ENCODE measurements around the gene SYT7. TPM values are rescaled to one million over a fixed set of nuclear protein-coding genes. Genes with fewer than 3 reads are reported as not detected.

SYT7 gene
- total and polyA plus RNA-seq, 10 of the 15 experiments (the other 5 are each of a cell fraction or from before 2014, with no cell fraction given), result not detected

GRCh38 chr11:61528114-61528513, 52.8 kb downstream of the SYT7 start:
- H3K79me2 ChIP-seq (ENCODE audit: control insufficient read depth, insufficient read depth, low read length), result no peaks in the 10 kb centered on the region
- H4K20me1 ChIP-seq (ENCODE audit: control insufficient read depth, insufficient read depth), result no peaks in the 10 kb centered on the region
- H3K4me3 ChIP-seq, result no peak overlapping the region
- POLR2A ChIA-PET, result no interaction called here
- intact Hi-C loops (cut with micrococcal nuclease; ENCODE audit: unreplicated experiment), result no loop called here
- no TSS peak for BruUV-seq (replicated peaks)
- H3K36me3 ChIP-seq (ENCODE audit: control insufficient read depth in 2 of 2, insufficient read depth in 2 of 2, low read length in 1 of 2), result no peaks in the 10 kb centered on the region
- in situ Hi-C loops (cut with MboI), result no loop called here
- SMC1A ChIA-PET (ENCODE audit: uncharacterized antibody, unreplicated experiment), result no interaction called here
- 37% methylated on average over 8 of the region's 14 CpGs for WGBS (ENCODE audit: insufficient coverage, insufficient replicate concordance, low lambda C conversion rate, missing lambda C conversion rate)
- no peak for DNase-seq (ENCODE audit: low read depth, low spot score)
- no peak overlapping the region for H2AFZ ChIP-seq (ENCODE audit: control insufficient read depth, low read depth, low read length)
- CTCF ChIA-PET, result no interaction called here
- H3K4me1 ChIP-seq (ENCODE audit: control insufficient read depth, insufficient read depth, low read length), result no peaks in the 10 kb centered on the region
- no peak overlapping the region for H3K27ac ChIP-seq (ENCODE audit: control insufficient read depth, insufficient read depth)
- peaks cover 0 to 7% of the 10 kb centered on the region in 2 experiments; a peak in 2 of 4 replicates for H3K27me3 ChIP-seq (replicated peaks in 1 of 2; ENCODE audit: control insufficient read depth in 2 of 2, insufficient read depth in 2 of 2, low read length in 1 of 2)
- no peak overlapping the region for H3K9ac ChIP-seq (ENCODE audit: control insufficient read depth, insufficient read depth, low read length)
- no peak for ATAC-seq
- H3K4me2 ChIP-seq (ENCODE audit: control insufficient read depth, insufficient read depth), result no peak overlapping the region
- no peak for TF ChIP-seq STAT3 (IDR thresholded peaks at IDR 0.05; ENCODE audit: low read depth, low read length)
- FAIRE-seq, result no peak
- no peaks in the 10 kb centered on the region for H3K9me3 ChIP-seq (replicated peaks; ENCODE audit: control insufficient read depth, insufficient read depth, low read length)
- RAD21 ChIA-PET (ENCODE audit: unreplicated experiment), result no interaction called here

- Histone ChIP-seq H3K4me2 (ENCODE audit: control insufficient read depth, insufficient read depth) (no peak overlapping the region), H3K9ac (ENCODE audit: control insufficient read depth, insufficient read depth, low read length) (no peak overlapping the region), H3K79me2 (ENCODE audit: control insufficient read depth, insufficient read depth, low read length) (no peaks in the 10 kb centered on the region), H3K27me3 (replicated peaks in 1 of 2; ENCODE audit: control insufficient read depth in 2 of 2, insufficient read depth in 2 of 2, low read length in 1 of 2) (peaks cover 0 to 7% of the 10 kb centered on the region in 2 experiments; a peak in 2 of 4 replicates), H4K20me1 (ENCODE audit: control insufficient read depth, insufficient read depth) (no peaks in the 10 kb centered on the region), H3K36me3 (ENCODE audit: control insufficient read depth in 2 of 2, insufficient read depth in 2 of 2, low read length in 1 of 2) (no peaks in the 10 kb centered on the region), H3K27ac (ENCODE audit: control insufficient read depth, insufficient read depth) (no peak overlapping the region), H3K4me3 (no peak overlapping the region), H2AFZ (ENCODE audit: control insufficient read depth, low read depth, low read length) (no peak overlapping the region), H3K4me1 (ENCODE audit: control insufficient read depth, insufficient read depth, low read length) (no peaks in the 10 kb centered on the region), H3K9me3 (replicated peaks; ENCODE audit: control insufficient read depth, insufficient read depth, low read length) (no peaks in the 10 kb centered on the region)
- ATAC-seq, result no peak
- ChIA-PET POLR2A (interaction anchor here (0.5 to 0.6 kb wide), 2 partner anchors 68 to 730 kb away, joined by 3 read pairs; no protein-coding TSS in a partner anchor), SMC1A (ENCODE audit: uncharacterized antibody, unreplicated experiment) (interaction anchor here (1.2 kb wide), 2 partner anchors 10 to 87 kb away, joined by 3 to 6 read pairs; no protein-coding TSS in a partner anchor), CTCF (interaction anchor here (1.2 to 2.4 kb wide), 2 partner anchors 9 to 10 kb away, joined by 4 to 19 read pairs; no protein-coding TSS in a partner anchor), RAD21 (ENCODE audit: unreplicated experiment) (interaction anchor here (0.7 kb wide), 1 partner anchor 78 kb away, joined by 3 read pairs; no protein-coding TSS in a partner anchor)
- in situ Hi-C loops (cut with MboI), result no loop called here
- no TSS peak for BruUV-seq (replicated peaks)
- DNase-seq (ENCODE audit: low read depth, low spot score), result no peak
- WGBS (ENCODE audit: insufficient coverage, insufficient replicate concordance, low lambda C conversion rate, missing lambda C conversion rate), result 33% methylated on average over 20 of the region's 20 CpGs
- no peak for FAIRE-seq
- intact Hi-C loops (cut with micrococcal nuclease; ENCODE audit: unreplicated experiment), result no loop called here
- TF ChIP-seq RAD21 (IDR thresholded peaks at IDR 0.05; ENCODE audit: insufficient read depth, low read depth, low read length), result no peak
- TF ChIP-seq NBN (IDR thresholded peaks at IDR 0.05), result no peak
- no peak for TF ChIP-seq HDAC6 (IDR thresholded peaks at IDR 0.05; ENCODE audit: unreplicated experiment)
- TF ChIP-seq NFYB (IDR thresholded peaks at IDR 0.05; ENCODE audit: insufficient read depth, low read depth, low read length), result no peak
- no peak for TF ChIP-seq TAF1 (IDR thresholded peaks at IDR 0.05; ENCODE audit: borderline replicate concordance, low read depth, low read length)
- no peak for TF ChIP-seq SMAD1 (IDR thresholded peaks at IDR 0.05; ENCODE audit: low read depth, partially characterized antibody)
- TF ChIP-seq E4F1 (IDR thresholded peaks at IDR 0.05; ENCODE audit: borderline replicate concordance, partially characterized antibody), result no peak
- no peak for TF ChIP-seq PRDM15 (CRISPR knock-in tag; IDR thresholded peaks at IDR 0.05)
These were observed 53.7 kb downstream of the SYT7 start for GRCh38 chr11:61526956-61527731.

Measured in GM12878 (cell line).